ENCODE measurements around the gene TLK1.

GRCh38 chr2:170969872-170970496 is 190.7 kb downstream of the TLK1 start:
- TF ChIP-seq POLR2AphosphoS5 (IDR thresholded peaks at IDR 0.05; ENCODE audit: insufficient read depth in 1 of 2, low read depth in 1 of 2) (no peak), CTCF (IDR thresholded peaks at IDR 0.05) (no peak)
